Gastrocnemius medialis (tissue), 4 donors: Measurements from ENCODE around the gene AATK.

Experiments
- CTCF ChIP-seq, 5 experiments: fragments of 450-650 bp in 3 of 5; fragments of 200-600 bp in 2 of 5; sonication (generic) in 2 of 5; IDR thresholded peaks in 4 of 5; conservative IDR thresholded peaks in 1 of 5; 1 replicate in 4 of 5; 2 replicates in 1 of 5; pipeline ENCODE4 v1.5.1; 2016 to 2019; ENCODE audit warnings: antibody characterized with exemption in 5 of 5, mild to moderate bottlenecking in 3 of 5, moderate library complexity in 3 of 5
- POLR2A ChIP-seq, 2 donors: fragments of 450-650 bp; IDR thresholded peaks; one replicate each; pipeline ENCODE4 v1.6.1; 2017; ENCODE audit warnings: antibody characterized with exemption in 2 of 2, mild to moderate bottlenecking in 2 of 2, moderate library complexity in 2 of 2

- TF ChIP-seq CTCF (IDR thresholded peaks at IDR 0.05 in 4 of 5, conservative IDR thresholded peaks at IDR 0.05 in 1 of 5) (no peak), POLR2A (IDR thresholded peaks at IDR 0.05) (no peak)
Measured at GRCh38 chr17:81085420-81085911, 80.6 kb downstream of the AATK start.
